Stimulated activated CD8-positive, alpha-beta memory T cell treated with anti-CD3 and anti-CD28 coated beads, Interleukin-12 subunit alpha, Interleukin-12 subunit beta, amount 100 ng/mL, for 4 hours (primary cell): ENCODE data around the gene ARHGAP28.

Experiments
- DNase-seq: peaks from one replicate; pipeline ENCODE4 v3.0.0-alpha.2; 2020; ENCODE audit warnings: low read depth

The ARHGAP28 gene, protein sequence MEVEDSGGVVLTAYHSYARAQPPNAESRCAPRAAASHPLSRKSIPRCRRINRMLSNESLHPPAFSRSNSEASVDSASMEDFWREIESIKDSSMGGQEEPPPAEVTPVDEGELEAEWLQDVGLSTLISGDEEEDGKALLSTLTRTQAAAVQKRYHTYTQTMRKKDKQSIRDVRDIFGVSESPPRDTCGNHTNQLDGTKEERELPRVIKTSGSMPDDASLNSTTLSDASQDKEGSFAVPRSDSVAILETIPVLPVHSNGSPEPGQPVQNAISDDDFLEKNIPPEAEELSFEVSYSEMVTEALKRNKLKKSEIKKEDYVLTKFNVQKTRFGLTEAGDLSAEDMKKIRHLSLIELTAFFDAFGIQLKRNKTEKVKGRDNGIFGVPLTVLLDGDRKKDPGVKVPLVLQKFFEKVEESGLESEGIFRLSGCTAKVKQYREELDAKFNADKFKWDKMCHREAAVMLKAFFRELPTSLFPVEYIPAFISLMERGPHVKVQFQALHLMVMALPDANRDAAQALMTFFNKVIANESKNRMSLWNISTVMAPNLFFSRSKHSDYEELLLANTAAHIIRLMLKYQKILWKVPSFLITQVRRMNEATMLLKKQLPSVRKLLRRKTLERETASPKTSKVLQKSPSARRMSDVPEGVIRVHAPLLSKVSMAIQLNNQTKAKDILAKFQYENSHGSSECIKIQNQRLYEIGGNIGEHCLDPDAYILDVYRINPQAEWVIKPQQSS

DNA sequence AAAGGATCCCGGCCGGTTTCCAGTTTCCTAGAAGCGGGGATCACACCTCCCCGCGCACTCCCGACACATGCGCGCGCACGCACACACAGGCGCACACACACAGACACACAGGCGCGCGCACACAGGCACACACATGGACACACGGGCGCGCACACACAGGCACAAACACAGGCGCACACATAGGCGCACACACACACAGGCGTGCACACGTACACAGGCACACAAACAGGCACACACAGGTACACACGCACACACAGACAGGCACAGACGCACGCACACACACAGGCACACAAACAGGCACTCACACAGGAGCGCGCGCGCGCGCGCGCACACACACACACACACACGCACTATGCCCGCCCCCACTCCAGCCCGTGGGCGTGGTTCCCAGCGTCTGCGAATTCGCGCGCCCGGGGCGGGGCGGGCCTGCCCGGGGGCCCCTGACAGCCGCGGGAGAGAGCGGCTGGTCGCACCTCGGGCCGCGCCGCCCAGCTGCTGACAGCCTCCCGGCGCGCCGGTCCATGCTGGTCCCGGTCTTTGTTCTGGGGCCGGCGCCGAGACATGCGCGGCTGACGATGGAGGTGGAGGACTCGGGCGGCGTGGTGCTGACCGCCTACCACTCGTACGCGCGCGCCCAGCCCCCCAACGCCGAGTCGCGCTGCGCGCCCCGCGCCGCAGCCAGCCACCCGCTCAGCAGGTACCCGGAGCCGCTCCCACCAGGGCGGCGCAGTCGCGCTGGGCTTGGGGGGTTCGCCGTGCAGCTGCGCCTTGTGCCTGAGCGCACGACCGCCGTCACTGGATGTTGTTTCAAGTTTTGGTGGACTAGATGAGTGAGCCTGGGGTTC is at the start of gene ARHGAP28:
TSS of gene ARHGAP28 (plus strand) at position 470 of the 845 bp plus-strand sequence. CDS start at position 576, 106 bp downstream.
- no peak for DNase-seq

DNA sequence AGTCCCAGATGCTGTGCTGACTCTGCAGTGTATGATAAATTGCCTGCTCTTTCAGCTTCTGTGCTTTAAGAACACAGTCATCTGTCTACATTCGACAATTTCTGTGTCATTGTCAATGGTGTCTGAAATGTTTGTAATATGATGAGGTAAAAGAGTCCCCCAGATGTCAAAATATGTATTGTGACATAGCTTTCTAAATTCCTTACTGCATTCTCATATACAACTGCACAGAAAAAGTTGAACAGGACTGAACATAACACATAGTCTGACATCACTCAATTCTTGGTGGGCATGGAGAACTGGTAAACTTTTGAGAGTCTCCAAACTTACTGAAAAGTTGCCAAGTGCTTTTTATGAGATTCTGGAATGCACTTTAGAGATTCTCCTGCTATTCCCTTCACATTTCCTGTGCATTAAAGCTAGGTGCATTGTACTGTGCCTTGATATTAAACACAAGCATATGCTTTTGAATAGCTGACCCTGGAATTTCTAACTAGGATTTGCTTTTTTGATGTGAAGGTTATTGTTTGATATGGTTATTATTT is 48.1 kb upstream of the ARHGAP28 start:
- DNase-seq, result no peak

DNA sequence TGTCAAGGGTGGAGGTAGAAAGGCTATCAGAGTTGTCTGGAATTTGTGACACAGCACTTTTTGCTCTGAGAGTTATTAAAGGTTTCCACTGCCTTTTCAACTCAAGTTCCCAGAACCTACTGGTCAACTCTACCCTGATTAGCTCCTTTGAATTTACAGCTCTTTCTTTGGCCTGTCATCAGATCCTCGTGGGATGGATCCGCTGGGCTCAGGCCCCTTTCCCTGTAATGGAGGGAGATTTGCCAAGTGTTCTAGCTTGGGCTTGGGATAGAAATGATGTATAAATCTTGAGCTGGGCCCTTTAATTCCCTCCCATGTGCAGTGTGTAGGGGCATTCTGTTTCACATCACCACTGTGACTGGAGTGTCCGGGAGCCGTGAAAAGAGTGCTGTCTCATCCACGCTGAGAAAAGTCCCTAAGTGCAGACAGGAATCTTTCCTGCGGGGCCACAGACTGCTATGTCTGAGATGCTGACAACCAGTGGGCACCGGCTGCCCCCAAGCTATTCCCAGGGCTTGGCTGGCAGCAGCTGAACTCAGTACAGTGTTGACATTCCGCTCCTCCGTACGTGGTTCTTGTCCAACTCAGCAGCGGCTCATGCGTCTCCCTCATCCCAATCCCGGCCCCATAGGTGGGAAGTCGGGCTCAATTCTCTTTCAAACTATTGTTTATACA is 46.9 kb upstream of the ARHGAP28 start:
- DNase-seq, result no peak

DNA sequence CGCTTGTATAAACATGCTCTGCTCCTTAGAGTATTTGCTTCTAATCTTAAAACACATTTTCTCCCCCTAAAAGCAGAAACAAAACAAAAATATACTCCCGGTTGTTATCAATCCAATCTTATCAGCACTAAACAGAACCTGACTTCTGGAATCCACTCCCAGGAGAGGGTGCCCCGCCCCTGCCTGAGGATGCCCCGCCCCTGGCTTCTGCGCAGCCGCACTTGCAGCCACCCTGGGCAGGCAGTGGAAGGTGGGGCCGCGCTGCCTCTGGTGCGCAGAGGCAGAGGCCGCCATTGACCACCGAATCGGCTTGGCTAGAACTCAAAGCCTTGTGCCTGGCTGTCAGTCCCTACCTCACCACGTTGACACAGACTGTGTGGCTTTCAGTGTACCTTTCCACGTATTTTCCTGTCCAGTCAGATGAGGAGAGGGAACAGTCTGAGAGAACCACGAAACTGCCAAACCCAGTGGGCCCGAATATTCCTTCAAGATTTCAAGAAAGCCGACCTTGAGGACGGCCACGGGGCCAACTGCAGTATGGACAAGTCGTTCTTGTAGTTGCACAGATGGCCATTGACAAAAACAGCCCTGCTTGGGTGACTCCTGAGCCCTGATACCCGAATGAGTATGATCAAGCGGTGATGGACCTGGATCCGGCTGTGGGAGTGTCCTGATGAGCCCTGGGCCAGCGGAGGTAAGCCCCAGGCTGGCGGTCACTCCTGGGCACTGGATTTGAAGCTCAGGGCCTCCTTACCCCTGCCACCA is 46.2 kb upstream of the ARHGAP28 start:
- DNase-seq, result no peak

DNA sequence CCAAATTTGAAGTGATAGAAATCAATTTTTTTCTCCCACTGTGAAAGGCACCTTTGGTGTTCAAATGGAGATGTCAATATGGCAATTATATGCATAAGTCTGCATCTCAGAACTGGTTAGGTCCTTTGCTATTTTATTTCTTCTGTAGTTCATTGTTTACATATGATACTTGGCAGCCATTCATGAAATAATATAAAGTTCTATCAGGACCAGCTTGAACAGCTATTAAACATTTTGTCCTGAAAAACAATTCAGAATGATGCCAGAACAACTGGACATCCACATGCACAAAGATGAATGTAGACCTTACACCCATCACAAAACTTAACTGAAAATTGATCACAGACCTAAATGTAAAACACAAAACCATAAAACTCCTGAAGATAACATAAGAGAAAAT is 41.8 kb upstream of the ARHGAP28 start:
- DNase-seq, result no peak

DNA sequence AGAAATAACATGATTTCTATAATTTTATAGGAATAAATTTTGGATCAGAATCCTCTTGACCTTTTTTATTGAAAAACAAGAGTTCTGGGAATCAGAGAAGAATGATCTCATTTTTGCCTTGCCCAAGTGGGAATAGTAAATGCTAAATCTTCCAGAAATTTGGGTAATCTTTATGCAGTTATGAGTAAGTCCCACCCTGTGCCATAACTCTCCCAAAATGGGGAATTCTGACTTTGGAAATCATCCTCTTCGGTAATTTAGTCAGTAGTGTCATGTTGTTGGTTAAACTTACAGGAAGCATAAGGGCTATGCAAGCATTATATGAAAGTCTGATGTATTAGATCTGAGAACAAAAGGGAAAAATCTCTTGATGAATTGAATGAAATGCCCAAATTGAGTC is 20.6 kb upstream of the ARHGAP28 start:
- DNase-seq, result no peak

DNA sequence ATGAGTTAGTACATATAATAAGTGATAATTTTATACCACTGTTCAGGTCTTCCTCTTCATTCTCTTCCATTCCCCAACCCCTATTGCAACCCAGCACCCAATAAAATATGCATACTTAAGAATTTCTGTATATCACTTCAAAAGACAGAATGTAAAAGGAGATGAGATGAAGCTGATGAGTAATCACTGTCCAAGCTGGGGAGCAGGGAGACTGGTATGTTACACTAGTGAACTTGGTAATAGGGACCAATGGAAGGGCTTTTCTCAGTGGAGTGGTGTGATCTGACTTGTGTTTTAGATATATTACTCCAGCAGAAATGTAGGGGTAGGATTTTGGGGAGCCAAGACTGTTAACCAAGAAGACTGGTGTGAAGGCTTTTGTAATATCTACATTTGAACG is 18.0 kb upstream of the ARHGAP28 start:
- no peak for DNase-seq

DNA sequence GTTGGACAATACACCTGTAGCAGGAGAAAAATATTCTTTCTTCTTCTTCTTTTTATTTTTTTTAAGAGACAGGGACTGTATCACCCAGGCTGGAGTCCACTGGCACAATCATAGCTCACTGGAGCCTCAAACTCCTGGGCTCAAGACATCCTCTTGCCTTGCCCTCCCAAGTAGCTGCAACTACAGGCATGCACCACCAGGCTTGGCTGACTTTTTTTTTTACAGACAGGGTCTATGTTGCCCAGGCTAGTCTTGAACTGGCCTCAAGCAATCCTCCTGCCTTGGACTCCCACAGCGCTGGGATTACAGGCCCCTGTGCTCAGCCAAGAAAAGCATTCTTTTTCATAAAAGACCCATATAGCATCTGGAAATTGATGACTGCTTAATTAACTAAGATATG is 17.1 kb upstream of the ARHGAP28 start:
- DNase-seq, result no peak

DNA sequence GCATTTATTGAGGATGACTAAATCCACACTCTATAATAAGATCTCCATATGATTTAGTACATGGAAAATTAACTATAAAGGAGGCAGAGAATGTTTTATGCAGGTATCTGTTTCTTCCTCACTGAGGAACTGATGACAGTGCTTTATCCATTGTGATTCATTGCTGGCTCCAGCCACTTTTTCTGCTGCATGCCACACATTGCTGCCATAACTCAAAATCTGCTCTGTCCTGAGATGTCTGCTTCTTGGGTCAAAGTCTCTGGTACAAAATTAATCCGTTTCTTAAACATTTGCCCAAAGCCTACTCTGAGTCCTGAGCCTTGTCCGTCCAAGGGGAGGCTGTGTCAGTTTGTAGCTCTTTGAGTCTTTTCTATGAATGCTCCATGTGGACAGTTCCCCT is 15.5 kb upstream of the ARHGAP28 start:
- no peak for DNase-seq

DNA sequence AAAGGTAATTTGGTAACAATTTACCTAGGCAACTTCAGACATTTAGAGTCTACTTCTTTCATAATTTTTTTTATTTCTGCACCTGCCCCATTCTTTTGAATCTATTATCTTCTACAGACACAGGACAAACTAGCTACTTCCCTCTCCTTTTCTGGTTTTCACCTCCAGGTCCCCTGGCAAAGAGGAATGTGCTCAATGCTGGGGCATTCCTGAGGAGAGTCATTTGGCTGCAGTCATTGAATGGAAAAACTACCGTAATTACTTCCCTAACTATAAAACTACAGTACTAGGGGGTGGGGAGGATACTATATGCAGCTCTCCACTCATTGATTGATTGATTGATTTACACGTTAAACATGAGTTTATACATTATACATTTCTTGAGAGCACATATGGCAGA is 11.2 kb upstream of the ARHGAP28 start:
- DNase-seq, result no peak

DNA sequence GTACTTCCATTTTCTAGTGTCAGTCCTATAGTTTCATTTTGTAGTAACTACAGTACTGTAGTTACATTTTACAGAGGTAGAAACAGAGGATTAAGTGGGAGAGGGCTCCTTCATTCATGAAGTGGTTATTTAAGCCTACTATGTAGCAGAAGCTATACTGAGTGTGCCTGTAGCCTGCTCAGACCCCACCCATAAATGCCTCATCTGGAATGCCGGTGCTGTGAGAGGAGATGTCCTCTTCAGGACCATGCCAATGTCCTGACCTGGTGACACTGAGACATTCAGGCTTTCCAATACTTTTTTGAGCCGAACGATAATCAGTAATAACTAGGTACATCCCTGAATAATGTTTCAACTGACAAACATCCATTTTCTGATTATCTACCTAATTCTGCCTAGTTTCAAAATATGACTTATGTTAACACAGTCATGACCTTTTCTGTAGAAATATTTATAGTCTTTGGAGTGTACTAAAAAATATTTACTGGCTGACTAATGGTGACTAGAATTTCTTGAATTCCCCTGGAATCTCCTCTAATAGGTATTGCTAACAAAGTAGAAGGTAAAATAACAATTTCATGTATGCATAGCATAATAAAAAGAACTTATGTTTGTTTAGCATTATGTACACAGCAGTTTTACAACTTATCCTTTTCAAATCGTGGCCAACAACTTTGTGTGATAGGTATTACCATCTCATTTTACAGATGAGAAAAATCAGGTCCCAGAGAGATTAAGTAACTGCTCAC is 10.2 kb upstream of the ARHGAP28 start:
- DNase-seq, result no peak

DNA sequence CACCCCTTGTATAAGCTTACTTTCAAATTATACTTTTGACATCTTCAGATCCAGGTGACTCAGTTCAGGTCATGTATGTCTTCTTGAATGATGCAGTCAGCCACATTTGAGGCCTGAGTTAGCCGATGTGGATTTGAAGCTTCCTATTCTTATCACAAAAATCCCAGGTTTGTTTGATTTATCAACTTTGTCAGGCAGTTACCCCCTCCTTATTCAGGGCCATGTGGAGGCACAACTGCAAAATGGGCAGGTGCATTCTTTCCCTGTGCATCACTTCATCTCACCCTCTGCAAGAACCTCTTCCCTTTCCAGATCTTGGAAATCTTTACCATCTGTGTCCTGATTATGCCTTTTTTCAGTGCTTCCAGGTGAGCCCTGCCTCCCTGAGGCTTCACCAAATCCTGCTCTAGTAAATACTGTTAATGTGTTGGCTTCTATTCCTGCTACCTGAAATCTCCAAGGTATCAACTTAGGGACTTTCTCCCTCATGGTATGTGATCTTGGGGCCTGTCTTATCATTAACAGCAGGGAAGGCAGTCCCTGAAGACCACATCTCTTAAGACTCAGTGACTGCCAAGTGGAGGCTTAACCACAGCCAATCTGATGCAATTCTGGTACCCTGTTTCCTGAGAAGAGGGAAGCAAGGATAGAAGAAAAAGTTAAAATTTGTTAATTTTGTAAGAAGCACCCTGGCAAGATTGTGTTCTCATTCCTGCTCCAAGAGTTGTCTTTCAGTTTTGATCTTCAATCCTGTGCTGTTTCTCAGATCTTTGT is 9.4 kb upstream of the ARHGAP28 start:
- no peak for DNase-seq

DNA sequence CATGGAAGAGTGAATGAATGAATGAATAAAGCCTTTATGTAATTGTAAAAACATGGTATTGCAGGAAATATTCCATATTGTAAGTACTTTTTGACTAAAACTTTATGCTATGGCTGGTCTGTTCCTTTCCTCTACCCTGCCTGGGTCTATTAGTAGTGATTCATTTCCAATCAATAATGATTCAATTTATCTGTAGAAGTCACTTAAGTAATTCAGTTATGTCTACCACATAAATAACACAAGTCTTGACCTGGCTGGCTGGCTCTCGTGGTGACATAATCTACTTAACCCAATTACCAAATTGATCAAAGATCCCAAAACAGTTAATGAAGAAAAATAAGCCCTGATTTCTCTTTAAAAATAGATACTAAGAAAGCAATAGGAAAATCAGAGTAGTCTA is 7.8 kb upstream of the ARHGAP28 start:
- DNase-seq, result no peak

DNA sequence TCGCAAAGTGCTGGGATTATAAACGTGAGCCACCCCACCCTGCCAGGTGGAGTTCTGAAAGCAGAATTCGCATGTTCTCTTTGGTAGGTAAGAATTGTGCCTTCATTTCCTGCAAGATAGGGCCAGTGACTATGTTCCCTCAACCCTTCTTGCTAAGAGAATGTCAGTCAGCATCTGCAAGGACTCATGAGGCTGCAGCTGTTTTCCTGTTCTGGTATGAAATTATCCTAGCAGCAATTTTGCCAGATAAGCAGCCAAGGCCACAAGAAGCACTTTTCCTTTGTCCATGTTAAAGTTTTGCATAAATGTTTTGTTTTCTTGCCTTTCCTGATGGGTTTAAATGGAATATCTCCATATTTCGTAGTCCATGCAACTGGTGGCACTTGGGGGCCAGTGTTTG is 6.8 kb upstream of the ARHGAP28 start:
- no peak for DNase-seq

DNA sequence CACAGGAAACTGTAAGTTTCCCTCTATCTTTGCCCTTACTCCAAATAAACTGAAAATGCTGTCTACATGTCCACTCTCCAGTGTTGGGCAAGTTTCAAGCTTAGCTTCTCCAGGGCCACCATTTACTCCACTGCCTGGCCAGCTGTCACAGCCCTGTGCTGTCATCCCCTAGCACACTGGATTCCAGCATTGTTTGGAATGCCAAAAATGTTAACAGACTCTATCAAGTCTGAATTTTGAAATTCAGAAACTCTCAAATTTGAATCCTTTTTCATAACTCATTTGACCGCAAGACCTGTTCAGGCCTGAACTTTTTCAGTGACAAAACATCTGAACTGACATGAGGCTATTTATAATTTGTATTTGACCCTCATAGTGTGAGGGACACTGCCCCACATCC is 5.2 kb upstream of the ARHGAP28 start:
- no peak for DNase-seq

DNA sequence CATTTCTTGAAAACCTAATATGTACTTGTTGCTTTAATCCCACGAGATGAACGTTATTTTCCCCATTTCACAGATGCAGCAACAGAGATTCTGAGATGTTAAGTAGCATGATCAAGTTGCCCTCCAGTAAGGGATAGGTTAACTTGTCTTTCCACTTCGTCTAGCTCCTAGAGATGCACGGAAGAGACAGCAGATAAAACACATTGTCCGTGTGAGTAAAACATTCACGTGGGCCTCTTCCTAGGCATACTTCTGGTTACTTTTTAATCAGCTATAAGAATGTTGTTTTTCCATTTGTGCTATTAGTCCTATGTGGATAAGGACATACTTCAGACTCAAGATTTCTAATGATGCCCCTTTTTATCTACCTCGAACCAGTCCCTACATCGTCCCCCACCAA is 1.2 kb upstream of the ARHGAP28 start:
- DNase-seq, result no peak

DNA sequence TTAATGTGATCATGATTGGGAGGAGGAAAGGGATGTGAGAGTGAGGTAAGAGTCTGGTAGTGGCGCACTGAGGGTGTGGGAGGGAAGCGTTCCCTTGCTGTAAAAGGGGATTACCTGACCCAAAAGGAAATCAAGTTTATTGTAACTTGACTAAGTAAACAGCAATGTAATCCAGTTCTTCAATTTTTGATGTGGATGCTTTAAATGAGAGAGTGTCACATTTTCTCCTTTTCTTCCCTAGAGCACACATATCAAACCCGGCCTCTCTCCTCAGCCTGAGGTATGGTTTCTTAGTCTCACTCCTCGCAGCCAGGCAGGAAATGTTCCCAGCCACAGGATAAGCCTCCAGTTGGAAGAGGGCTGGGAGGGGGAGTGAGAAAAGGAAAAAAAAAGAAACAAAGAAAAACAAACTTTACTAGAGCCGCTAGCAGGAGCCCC is 688 bp upstream of the ARHGAP28 start:
- DNase-seq, result no peak

DNA sequence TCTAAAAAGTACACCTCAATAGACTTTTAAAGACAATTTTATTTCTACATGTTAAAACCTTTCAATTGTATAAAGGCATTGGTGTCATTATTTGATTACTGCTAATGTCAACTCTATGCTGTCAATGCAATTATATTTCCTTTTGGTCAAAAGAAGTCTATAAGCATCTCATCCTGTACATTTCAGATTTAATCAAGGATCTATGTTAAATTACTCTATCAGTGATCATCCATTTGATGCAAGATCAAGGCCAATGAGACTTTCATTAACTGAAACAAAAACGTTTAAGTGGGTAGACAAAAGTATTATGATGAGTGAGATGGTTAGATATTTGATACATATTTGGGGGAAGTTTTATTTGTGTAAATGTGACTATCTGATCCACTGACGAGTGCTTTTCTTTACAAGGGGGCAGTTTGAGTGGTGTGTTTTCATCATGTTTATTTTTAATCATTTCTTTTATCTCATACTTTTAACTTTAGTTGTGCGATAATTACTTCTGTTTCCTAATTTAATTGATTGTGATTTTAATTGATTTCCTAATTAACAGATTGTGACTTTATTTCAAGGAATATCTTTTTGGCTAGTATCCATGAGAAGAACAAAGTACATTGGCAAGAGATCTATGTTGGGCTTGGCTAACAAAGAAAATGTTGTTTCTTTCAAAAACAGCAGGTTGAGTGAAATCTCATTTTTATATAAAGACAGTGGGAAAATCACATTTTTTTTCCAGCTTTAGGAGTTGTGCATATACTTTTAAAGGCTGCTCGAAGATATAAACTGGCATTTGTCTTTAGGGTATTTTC is 1.1 kb downstream of the ARHGAP28 start:
- DNase-seq, result no peak

DNA sequence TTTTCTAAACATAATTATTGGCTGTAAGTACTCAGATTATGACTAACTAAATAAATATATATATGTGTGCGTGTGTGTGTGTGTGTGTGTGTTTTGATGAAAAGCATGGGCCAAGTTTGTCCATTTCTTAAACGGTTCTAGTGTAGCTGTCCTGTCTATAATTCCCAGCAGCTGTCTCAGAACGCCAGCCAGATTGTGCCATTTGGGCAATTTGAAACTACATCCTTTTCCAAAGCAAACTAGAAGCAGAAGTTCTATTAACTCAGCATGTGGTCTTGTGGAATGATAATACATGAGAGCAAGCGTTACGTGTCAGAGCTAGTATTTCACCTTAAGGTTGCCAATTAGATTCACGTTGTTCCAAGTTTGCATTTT is 1.7 kb downstream of the ARHGAP28 start:
- DNase-seq, result no peak
